Activated T-cell treated with anti-CD3 and anti-CD28 coated beads for 48 hours (primary cell): ENCODE data around the gene SLC35C1.
A peak's percentile ranks its signal among the peaks of the same experiment; 100 is the strongest.
"Not testable (repeated sequence)": the region's sequence is repeated elsewhere in the genome, so short reads cannot be mapped to it uniquely, and the experiment has no call there.

Source experiments
- DNase-seq: peaks from one replicate; pipeline ENCODE4 v3.0.0-alpha.2; 2020; ENCODE audit warnings: low read depth

SLC35C1 gene

DNA sequence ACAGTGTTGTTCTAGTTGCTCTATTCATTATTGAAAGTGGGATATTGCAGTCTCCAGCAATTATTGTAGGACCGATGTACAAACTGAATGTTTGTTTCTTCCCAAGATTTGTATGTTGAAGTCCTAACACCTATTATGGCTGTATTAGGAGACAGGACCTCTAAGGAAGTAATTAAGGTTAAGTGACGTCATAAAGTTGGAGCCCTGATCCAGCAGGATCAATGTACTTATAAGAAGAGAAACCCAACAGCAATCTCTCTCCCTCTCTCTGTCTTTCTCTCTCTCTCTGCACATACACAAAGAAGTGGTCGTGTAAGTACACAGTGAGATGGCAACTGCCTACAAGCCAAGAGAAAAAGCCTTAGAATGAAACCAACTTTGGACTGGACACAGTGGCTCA, 16.1 kb upstream of the SLC35C1 start:
- DNase-seq = no peak

DNA sequence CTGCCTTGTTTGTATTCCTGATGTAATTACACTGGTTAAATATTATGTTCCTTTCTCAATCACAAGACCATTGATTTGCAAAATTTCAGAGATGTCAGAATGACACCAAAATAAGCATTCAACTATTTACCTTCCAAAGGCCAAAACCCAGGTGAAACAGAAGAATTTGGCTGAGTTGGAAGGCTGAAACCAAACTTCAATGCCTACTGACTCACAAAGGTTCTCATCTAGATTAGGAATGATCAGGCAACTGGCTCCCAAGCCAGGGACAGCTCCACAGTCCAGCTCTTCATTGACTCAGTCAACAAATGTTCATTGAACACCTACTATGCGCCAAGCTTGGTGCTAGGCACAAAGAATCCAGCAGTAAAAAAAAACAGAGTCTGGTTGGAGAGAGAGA, 13.4 kb upstream of the SLC35C1 start:
- DNase-seq = no peak

GRCh38 chr11:45794169-45794568, 10.8 kb upstream of the SLC35C1 start:
- DNase-seq = no peak

DNA sequence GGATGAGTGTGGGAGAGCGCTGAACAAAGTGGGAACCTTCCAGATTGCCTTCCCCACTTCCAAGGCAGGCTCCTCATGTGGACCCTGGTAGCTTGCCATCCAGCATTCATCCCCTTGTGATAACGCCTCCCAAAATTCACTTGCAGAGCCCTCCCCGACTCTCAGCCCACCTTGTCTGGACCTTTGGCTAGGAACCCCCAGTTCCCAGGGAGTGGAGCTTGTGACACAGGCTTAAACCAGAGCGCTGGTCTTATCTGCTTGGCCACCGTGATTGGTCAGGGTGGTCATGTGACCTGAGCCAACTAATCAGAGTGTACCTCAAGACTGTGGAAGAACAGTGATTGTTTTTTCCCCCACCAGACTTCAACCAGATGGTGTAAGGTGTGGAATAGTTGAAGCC, 9.6 kb upstream of the SLC35C1 start:
- no peak for DNase-seq

- no peak for DNase-seq
Observed at GRCh38 chr11:45796461-45796861, 8.5 kb upstream of the SLC35C1 start.

DNA sequence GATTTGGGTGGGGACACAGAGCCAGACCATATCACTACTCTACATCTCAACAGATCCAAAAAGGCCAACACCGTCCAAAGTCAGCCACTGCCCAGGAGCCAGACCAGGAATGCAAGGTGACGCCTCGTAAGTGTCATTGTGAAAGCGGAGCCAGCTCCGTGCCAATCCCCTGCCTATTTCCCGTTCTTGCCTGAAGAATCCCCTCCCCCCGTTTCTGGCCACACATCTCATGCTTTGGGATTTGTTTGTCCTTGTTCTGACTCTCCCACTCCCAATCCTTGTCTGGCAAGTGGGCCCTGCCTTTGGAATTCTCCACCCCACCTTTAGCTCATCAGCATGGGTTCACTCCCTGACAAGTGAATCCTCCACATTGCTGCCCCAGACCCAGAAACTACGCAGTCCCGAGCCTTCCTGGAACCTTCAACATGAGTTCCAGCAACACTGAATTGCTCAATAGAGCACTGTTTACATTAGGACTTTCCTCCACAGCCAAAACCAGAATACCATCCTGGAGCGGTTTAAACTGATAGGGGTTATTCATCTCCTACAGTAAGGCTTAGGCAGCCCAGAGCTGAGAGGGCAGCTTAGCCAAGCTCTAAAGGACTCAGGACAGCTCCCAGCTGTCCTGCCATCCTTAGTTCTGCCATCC, 6.0 kb upstream of the SLC35C1 start:
- no peak for DNase-seq

DNA sequence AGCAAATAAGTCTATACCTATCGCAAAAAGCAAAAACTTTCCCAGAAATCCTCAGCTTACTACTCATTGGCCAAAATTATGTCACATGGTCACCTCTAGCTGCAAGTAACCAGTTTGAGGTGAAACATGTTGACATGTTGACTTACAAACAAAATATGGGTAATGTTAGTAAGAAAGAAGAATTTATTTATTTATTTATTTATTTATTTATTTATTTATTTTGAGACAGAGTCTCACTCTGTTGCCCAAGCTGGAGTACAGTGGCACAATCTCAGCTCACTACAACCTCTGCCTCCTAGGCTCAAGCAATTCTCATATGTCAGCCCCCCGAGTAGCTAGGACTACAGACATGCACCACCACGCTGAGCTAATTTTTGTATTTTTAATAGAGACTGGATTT, 5.4 kb upstream of the SLC35C1 start:
- DNase-seq = no peak

DNA sequence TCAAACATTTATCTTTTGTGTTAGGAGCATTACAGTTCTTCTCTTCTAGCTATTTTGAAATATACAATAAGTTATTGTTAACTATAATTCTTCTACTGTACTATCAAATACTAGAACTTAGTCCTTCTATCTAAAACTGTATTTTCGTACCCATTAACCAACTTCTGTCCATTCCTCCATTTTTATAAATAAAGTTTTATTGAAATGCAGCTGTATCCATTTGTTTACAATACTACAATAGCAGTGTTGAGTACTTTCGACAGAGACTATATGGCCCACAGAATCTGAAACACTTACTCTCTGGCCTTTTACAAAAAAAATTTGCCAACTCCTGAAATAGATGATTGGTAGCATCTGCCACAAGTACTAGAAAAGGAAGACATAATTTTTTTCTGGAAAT, 4.7 kb upstream of the SLC35C1 start:
- DNase-seq = no peak

DNA sequence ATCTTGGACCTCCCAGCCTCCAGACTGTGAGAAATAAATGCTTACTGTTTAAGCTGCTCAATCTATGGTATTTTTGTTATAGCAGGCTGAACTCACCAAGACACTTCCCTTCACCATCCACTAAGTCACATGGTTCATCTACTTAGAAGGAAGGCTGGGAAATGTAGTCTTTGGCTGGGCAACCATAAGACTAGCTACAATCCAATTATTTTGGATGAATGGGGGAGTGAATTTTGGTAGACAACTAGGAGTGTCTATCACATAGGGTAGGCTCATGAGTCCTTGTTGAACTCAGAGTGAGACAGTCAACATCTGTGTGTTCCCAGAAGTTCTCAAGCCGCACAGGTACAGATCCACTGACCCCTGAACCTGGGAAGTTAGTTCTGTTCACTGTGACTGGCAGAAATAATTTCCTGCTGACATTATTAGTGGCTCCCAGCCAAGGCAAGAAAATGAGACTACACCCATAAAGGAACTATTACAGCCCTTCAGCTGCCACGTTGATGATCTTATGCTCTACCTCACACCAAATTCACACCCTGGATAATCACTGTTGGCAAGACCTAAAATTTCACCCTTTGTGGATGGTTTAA, 3.1 kb upstream of the SLC35C1 start:
- no peak for DNase-seq

GRCh38 chr11:45802531-45803317, 2.2 kb upstream of the SLC35C1 start:
- DNase-seq = no peak

GRCh38 chr11:45803971-45804760, 783 bp upstream of the SLC35C1 start:
- peak; percentile 63 for DNase-seq

DNA sequence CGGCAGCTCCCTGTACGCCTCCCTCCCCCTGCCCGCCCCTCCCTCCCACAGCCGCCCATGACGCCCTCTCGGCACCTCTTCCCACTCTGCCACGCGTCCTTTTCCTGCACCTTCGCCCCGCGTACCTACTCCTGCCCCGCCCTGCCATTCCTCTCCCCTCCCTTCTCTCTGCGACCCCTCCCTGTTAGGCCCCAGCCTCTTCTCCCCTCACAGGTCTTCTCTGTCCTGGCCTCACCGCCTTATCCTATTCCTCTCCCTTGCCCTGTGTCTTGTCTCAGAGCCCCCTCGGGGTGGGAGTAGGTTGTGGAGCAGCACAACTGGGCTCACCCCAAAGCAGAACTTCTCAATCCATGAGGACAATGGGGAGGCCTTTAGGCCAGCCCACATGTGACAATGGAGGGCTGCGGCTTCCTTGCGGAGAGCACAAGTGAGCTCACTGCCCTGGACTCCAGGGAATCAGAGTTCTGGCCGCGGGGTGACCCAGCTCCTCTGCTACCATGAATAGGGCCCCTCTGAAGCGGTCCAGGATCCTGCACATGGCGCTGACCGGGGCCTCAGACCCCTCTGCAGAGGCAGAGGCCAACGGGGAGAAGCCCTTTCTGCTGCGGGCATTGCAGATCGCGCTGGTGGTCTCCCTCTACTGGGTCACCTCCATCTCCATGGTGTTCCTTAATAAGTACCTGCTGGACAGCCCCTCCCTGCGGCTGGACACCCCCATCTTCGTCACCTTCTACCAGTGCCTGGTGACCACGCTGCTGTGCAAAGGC, 539 bp downstream of the SLC35C1 start:
- DNase-seq = no peak

DNA sequence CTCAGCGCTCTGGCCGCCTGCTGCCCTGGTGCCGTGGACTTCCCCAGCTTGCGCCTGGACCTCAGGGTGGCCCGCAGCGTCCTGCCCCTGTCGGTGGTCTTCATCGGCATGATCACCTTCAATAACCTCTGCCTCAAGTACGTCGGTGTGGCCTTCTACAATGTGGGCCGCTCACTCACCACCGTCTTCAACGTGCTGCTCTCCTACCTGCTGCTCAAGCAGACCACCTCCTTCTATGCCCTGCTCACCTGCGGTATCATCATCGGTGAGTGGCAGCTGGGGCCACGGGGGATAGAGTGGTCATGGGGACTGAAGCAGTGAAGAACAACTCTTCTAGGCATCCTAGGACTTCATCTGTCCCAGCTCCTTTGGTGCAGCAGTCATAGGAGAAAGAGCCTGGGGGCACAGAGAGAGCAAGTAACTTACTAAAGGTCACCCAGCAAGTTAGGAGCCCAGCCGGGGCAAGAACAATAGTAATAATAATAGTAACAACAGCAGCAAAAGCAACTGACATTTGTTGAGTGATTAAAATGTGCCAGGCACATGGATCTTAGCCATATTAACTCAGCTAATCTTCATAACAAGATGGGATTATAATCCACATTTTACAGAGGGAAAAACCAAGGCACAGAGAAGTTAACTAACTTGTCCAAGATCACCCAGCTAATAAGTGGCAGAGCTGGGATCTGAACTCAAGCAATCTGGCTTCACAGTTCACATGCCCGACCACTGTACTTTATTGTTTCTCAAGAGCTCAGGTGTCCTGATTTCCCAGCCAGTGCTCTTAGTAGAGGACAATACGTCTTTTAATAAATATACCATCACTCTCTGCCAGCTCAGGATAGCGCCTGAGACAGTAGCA, 1.4 kb downstream of the SLC35C1 start:
- DNase-seq = no peak

GRCh38 chr11:45806937-45807791, 2.2 kb downstream of the SLC35C1 start:
- no peak for DNase-seq

- DNase-seq = no peak
Observed at GRCh38 chr11:45807792-45808238, 2.9 kb downstream of the SLC35C1 start.

DNA sequence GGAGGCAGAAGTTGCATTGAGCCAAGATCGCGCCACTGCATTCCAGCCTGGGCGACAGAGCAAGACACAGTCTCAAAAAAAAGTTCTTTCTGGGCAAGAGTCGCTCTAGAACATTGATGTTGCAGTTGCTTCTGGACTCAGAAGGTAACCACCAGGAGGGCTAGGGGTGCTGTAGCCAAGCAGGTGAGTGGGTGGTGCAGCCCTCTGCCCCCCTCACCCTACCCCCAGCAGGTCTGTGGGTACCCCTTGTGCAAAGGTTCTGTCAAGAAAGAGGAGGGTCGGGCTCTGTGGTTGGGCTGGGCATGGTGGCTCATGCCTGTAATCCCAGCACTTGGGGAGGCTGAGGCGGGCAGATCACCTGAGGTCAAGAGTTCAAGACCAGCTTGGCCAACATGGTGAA, 3.5 kb downstream of the SLC35C1 start:
- not testable (repeated sequence) for DNase-seq

- no peak for DNase-seq
Observed at GRCh38 chr11:45809456-45810395, 4.8 kb downstream of the SLC35C1 start.

- no peak for DNase-seq
Observed at GRCh38 chr11:45810431-45811108, 5.6 kb downstream of the SLC35C1 start.
